H9 (cell line): Measurements from ENCODE around the gene AMN. TPM values are rescaled to one million over a fixed set of nuclear protein-coding genes. Genes with fewer than 3 reads are reported as not detected.

Experiments
- DNase-seq: peaks from one replicate; pipeline ENCODE4 v3.0.0-alpha.2; 2017
- H2AFZ ChIP-seq: one replicate; pipeline ENCODE4 v1.6.1; 2013; ENCODE audit warnings: mild to moderate bottlenecking, low read length, control low read depth, moderate library complexity
- H2AK5ac ChIP-seq: 2 replicates; pipeline ENCODE4 v1.6.1; 2013; ENCODE audit warnings: low read length, control low read depth, mixed read lengths; ENCODE audit not compliant: insufficient read length
- H2BK120ac ChIP-seq: one replicate; pipeline ENCODE4 v1.6.1; 2013; ENCODE audit warnings: low read depth, mild to moderate bottlenecking, low read length, control low read depth, inconsistent platforms; ENCODE audit not compliant: poor library complexity, severe bottlenecking
- H2BK12ac ChIP-seq: 2 replicates; pipeline ENCODE4 v1.6.1; 2013; ENCODE audit warnings: low read length, control low read depth, mixed read lengths, low read depth; ENCODE audit not compliant: insufficient read length
- H2BK15ac ChIP-seq: 2 replicates; pipeline ENCODE4 v1.6.1; 2013; ENCODE audit warnings: low read depth, low read length, control low read depth
- H2BK20ac ChIP-seq: one replicate; pipeline ENCODE4 v1.6.1; 2013; ENCODE audit warnings: low read depth, mild to moderate bottlenecking, low read length, control low read depth, inconsistent platforms; ENCODE audit not compliant: poor library complexity, severe bottlenecking
- H2BK5ac ChIP-seq: 2 replicates; pipeline ENCODE4 v1.6.1; 2013; ENCODE audit warnings: low read length, control low read depth, mixed read lengths; ENCODE audit not compliant: insufficient read length
- H3K14ac ChIP-seq: 2 replicates; pipeline ENCODE4 v1.6.1; 2013; ENCODE audit warnings: low read length, control low read depth; ENCODE audit not compliant: insufficient read depth
- H3K18ac ChIP-seq: 2 replicates; pipeline ENCODE4 v1.6.1; 2013; ENCODE audit warnings: low read depth, mild to moderate bottlenecking, mixed read lengths, low read length, control low read depth; ENCODE audit not compliant: insufficient read length
- H3K23ac ChIP-seq: 2 replicates; pipeline ENCODE4 v1.6.1; 2013; ENCODE audit warnings: low read length, control low read depth, mixed read lengths, low read depth; ENCODE audit not compliant: insufficient read length
- H3K23me2 ChIP-seq: 2 replicates; pipeline ENCODE4 v1.6.1; 2013; ENCODE audit warnings: low read depth, mild to moderate bottlenecking, mixed read lengths, low read length, control low read depth; ENCODE audit not compliant: insufficient read length, poor library complexity, severe bottlenecking
- H3K27ac ChIP-seq: 2 replicates; pipeline ENCODE4 v1.5.1; 2013; ENCODE audit warnings: low read length, control low read depth, mixed read lengths, low read depth; ENCODE audit not compliant: insufficient read length
- H3K27me3 ChIP-seq: 2 replicates; pipeline ENCODE4 v1.6.1; 2013; ENCODE audit warnings: low read length, control low read depth, inconsistent platforms; ENCODE audit not compliant: insufficient read depth
- H3K4ac ChIP-seq: 2 replicates; pipeline ENCODE4 v1.6.1; 2013; ENCODE audit warnings: low read depth, mild to moderate bottlenecking, control low read depth, inconsistent platforms, low read length, moderate library complexity
- H3K4me1 ChIP-seq: 2 replicates; pipeline ENCODE4 v1.6.1; 2013; ENCODE audit warnings: low read length, control low read depth, inconsistent platforms; ENCODE audit not compliant: insufficient read depth
- H3K4me2 ChIP-seq: 2 replicates; pipeline ENCODE4 v1.6.1; 2013; ENCODE audit warnings: low read length, control low read depth, mixed read lengths; ENCODE audit not compliant: insufficient read length, insufficient read depth
- H3K56ac ChIP-seq: 2 replicates; pipeline ENCODE4 v1.6.1; 2013; ENCODE audit warnings: low read depth, mild to moderate bottlenecking, mixed read lengths, low read length, control low read depth; ENCODE audit not compliant: insufficient read length
- H3K79me1 ChIP-seq: 2 replicates; pipeline ENCODE4 v1.6.1; 2013; ENCODE audit warnings: low read depth, mild to moderate bottlenecking, moderate library complexity, low read length, control low read depth, inconsistent platforms; ENCODE audit not compliant: insufficient read depth, poor library complexity, severe bottlenecking
- H3K79me2 ChIP-seq: 2 replicates; pipeline ENCODE4 v1.6.1; 2013; ENCODE audit warnings: low read length, control low read depth, inconsistent platforms; ENCODE audit not compliant: insufficient read depth
- H3K9ac ChIP-seq: 2 replicates; pipeline ENCODE4 v1.6.1; 2013; ENCODE audit warnings: low read length, control low read depth, mixed read lengths; ENCODE audit not compliant: insufficient read length; ENCODE audit errors: extremely low read depth
- H3K9me3 ChIP-seq: one replicate; pipeline ENCODE4 v1.6.1; 2013; ENCODE audit warnings: low read depth, low read length, inconsistent platforms; ENCODE audit not compliant: control insufficient read depth
- H3T11ph ChIP-seq: one replicate; pipeline ENCODE4 v1.6.1; 2013; ENCODE audit warnings: mild to moderate bottlenecking, low read length, control low read depth, inconsistent platforms
- H4K20me1 ChIP-seq: one replicate; pipeline ENCODE4 v1.6.1; 2013; ENCODE audit not compliant: control insufficient read depth, insufficient read length, insufficient read depth
- H4K5ac ChIP-seq: 2 replicates; pipeline ENCODE4 v1.6.1; 2013; ENCODE audit warnings: low read depth, mild to moderate bottlenecking, mixed read lengths, low read length, control low read depth; ENCODE audit not compliant: insufficient read length
- H4K8ac ChIP-seq: replicated peaks from 2 replicates; pipeline ENCODE4 v1.6.1; 2013; ENCODE audit warnings: low read length, control low read depth, mixed read lengths, low read depth; ENCODE audit not compliant: insufficient read length
- H4K91ac ChIP-seq: 2 replicates; pipeline ENCODE4 v1.6.1; 2013; ENCODE audit warnings: low read depth, mild to moderate bottlenecking, moderate library complexity, mixed read lengths, low read length, control low read depth; ENCODE audit not compliant: insufficient read length
- H3K27ac Mint-ChIP-seq, 3 experiments: 2 replicates in 2 of 3; 3 replicates in 1 of 3; pipeline ENCODE4 v1.8.0; 2020 to 2021; ENCODE audit warnings: mixed read lengths in 3 of 3, mild to moderate bottlenecking in 1 of 3, moderate library complexity in 1 of 3
- H3K27me3 Mint-ChIP-seq: 2 replicates; pipeline ENCODE4 v1.8.0; 2021; ENCODE audit warnings: low read depth, mild to moderate bottlenecking, moderate library complexity, mixed read lengths
- H3K36me3 Mint-ChIP-seq, 3 experiments: 2 replicates in 2 of 3; 3 replicates in 1 of 3; pipeline ENCODE4 v1.8.0; 2020 to 2021; ENCODE audit warnings: low read depth in 3 of 3, mixed read lengths in 3 of 3; ENCODE audit not compliant: insufficient read depth in 1 of 3
- H3K4me1 Mint-ChIP-seq, 2 experiments: 2 replicates each; pipeline ENCODE4 v1.8.0; 2020; ENCODE audit warnings: mixed read lengths in 2 of 2
- H3K4me3 Mint-ChIP-seq, 2 experiments: 2 replicates in 1 of 2; 3 replicates in 1 of 2; pipeline ENCODE4 v1.8.0; 2020 to 2021; ENCODE audit warnings: mild to moderate bottlenecking in 2 of 2, mixed read lengths in 2 of 2, moderate library complexity in 1 of 2
- H3K9me3 Mint-ChIP-seq, 2 experiments: 2 replicates in 1 of 2; 3 replicates in 1 of 2; pipeline ENCODE4 v1.8.0; 2020; ENCODE audit warnings: mild to moderate bottlenecking in 2 of 2, mixed read lengths in 2 of 2, moderate library complexity in 1 of 2
- WGBS: extraction: QIAGEN DNeasy Blood & Tissue Kit; methylation state at CpG from one replicate; pipeline ENCODE4 v1.1.7; 2013; ENCODE audit warnings: missing lambda C conversion rate, low lambda C conversion rate, mixed read lengths; ENCODE audit not compliant: insufficient read length; ENCODE audit errors: extremely low coverage; 5-methylcytosine and 5-hydroxymethylcytosine counted together
- total RNA-seq: library from RNA; stranded (reverse); gene quantifications from 2 replicates; pipeline ENCODE4 v1.2.1, GENCODE V29; 2021
- TF ChIP-seq, protein P1 (sequence below): fragments of 200-600 bp; sonication (generic); conservative IDR thresholded peaks from 3 replicates; pipeline ENCODE4 v1.8.0; 2021; ENCODE audit warnings: antibody characterized with exemption, mild to moderate bottlenecking

Gene AMN
- total RNA-seq, 1 experiment from 2014 or later: 1.9 TPM

DNA sequence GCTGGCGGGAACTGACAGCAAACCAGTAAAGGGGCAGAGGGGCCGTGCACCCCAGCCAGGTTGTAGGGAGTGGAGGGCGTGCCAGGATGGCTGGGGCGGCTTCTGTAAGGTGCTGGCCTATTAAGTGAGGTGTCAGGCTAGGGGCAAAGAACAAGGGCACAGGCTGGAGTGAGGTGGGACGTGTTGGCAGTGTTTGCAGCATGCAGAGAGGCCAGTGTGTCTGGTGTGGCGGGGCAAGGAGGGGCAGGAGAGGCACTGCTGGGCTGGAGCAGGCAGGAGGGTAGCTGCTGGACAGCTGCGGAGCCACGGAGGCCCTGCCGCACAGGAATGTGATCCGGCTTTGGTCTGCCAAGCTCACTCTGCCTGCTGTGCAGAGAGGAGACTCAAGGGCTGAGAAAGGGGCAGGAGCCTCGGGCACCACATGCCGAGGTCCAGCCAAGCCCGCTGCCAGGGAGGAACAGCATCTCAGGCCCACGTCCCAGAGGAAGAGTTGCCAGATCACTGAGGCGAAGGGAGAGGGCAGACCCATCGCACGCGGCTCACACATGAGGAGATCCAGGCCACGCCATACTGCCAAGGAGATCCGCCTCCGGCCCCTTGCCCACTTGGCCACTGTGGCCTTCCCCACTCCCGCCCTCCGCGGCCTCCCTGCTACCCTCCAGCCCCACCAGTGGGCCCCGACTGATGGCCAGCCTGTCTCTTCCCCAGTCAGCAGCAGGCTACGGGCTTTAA lies 46.8 kb downstream of the AMN start:
- H3K4ac ChIP-seq: no peak overlapping the region
- H3K14ac ChIP-seq: no peak overlapping the region
- no peaks in the 10 kb centered on the region for H3K27me3 ChIP-seq
- H2BK15ac ChIP-seq: no peak overlapping the region
- no peak overlapping the region for H4K91ac ChIP-seq
- WGBS: no CpG with 5 or more reads among the region's 26 CpGs
- H4K8ac ChIP-seq: no peak overlapping the region
- no peak overlapping the region for H2BK5ac ChIP-seq
- H3K36me3 Mint-ChIP-seq: peaks cover 50 to 96% (median 85%) of the 10 kb centered on the region in 3 experiments; a peak in 6 of 7 replicates
- no peaks in the 10 kb centered on the region for H3K79me2 ChIP-seq
- H3K79me1 ChIP-seq: no peaks in the 10 kb centered on the region
- H3K4me2 ChIP-seq: no peak overlapping the region
- no peak overlapping the region for H2AK5ac ChIP-seq
- H2AFZ ChIP-seq: no peak overlapping the region
- no peak overlapping the region for H3K56ac ChIP-seq
- no peak for DNase-seq
- H3K27ac Mint-ChIP-seq: peak overlapping the region in 2 of 3 experiments; percentile 27 to 68; a peak in 2 of 7 replicates
- H3K27me3 Mint-ChIP-seq: no peaks in the 10 kb centered on the region
- no peaks in the 10 kb centered on the region for H3K9me3 ChIP-seq
- H3K18ac ChIP-seq: no peak overlapping the region
- H3K27ac ChIP-seq: no peak overlapping the region
- no peak overlapping the region for H2BK12ac ChIP-seq
- TF ChIP-seq, protein P1, sequence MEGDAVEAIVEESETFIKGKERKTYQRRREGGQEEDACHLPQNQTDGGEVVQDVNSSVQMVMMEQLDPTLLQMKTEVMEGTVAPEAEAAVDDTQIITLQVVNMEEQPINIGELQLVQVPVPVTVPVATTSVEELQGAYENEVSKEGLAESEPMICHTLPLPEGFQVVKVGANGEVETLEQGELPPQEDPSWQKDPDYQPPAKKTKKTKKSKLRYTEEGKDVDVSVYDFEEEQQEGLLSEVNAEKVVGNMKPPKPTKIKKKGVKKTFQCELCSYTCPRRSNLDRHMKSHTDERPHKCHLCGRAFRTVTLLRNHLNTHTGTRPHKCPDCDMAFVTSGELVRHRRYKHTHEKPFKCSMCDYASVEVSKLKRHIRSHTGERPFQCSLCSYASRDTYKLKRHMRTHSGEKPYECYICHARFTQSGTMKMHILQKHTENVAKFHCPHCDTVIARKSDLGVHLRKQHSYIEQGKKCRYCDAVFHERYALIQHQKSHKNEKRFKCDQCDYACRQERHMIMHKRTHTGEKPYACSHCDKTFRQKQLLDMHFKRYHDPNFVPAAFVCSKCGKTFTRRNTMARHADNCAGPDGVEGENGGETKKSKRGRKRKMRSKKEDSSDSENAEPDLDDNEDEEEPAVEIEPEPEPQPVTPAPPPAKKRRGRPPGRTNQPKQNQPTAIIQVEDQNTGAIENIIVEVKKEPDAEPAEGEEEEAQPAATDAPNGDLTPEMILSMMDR: no peak
- H3K4me1 Mint-ChIP-seq: no peaks in the 10 kb centered on the region
- H4K20me1 ChIP-seq: no peaks in the 10 kb centered on the region
- no peak overlapping the region for H2BK20ac ChIP-seq
- no peak overlapping the region for H3K23ac ChIP-seq
- no peak overlapping the region for H3K9ac ChIP-seq
- no peaks in the 10 kb centered on the region for H3K23me2 ChIP-seq
- no peak overlapping the region for H4K5ac ChIP-seq
- H3K4me3 Mint-ChIP-seq: no peak overlapping the region
- H3K4me1 ChIP-seq: no peaks in the 10 kb centered on the region
- H3T11ph ChIP-seq: no peak overlapping the region
- no peaks in the 10 kb centered on the region for H3K9me3 Mint-ChIP-seq
- H2BK120ac ChIP-seq: no peak overlapping the region
